NB4 (cell line): Measurements from ENCODE around the gene FBN1.

Experiments
- DNase-seq: peaks from one replicate; pipeline ENCODE4 v3.0.0; 2010; ENCODE audit warnings: low read depth
- H3K4me3 ChIP-seq: one replicate; pipeline ENCODE4 v1.5.1; 2011; ENCODE audit warnings: mild to moderate bottlenecking, low read depth, low read length, moderate library complexity
- CTCF ChIP-seq: IDR thresholded peaks from one replicate; pipeline ENCODE4 v1.5.1; 2012; ENCODE audit warnings: low read depth, low read length
- MAX ChIP-seq: IDR thresholded peaks from 2 replicates; pipeline ENCODE4 v1.6.1; 2011; ENCODE audit warnings: low read depth, low read length
- MYC ChIP-seq: IDR thresholded peaks from 2 replicates; pipeline ENCODE4 v1.6.1; 2011; ENCODE audit warnings: low read depth, low read length
- POLR2A ChIP-seq: IDR thresholded peaks from 2 replicates; pipeline ENCODE4 v1.6.1; 2011; ENCODE audit warnings: mild to moderate bottlenecking; ENCODE audit not compliant: insufficient read length; ENCODE audit errors: extremely low read depth

Gene FBN1

GRCh38 chr15:48564690-48565089, 80.8 kb downstream of the FBN1 start:
- no peak for DNase-seq
- TF ChIP-seq CTCF, result no peak
- TF ChIP-seq POLR2A, result no peak
- no peak for TF ChIP-seq MYC
- no peak for TF ChIP-seq MAX
- H3K4me3 ChIP-seq, result no peak overlapping the region

GRCh38 chr15:48563934-48564333, 81.6 kb downstream of the FBN1 start:
- DNase-seq, result no peak
- TF ChIP-seq POLR2A, result no peak
- TF ChIP-seq CTCF, result no peak
- no peak for TF ChIP-seq MYC
- no peak for TF ChIP-seq MAX
- no peak overlapping the region for H3K4me3 ChIP-seq

- no peak for DNase-seq
- no peak for TF ChIP-seq POLR2A
- no peak for TF ChIP-seq MAX
- TF ChIP-seq CTCF, result no peak
- no peak for TF ChIP-seq MYC
- no peak overlapping the region for H3K4me3 ChIP-seq
Observed at GRCh38 chr15:48560321-48561051, 85.0 kb downstream of the FBN1 start.

GRCh38 chr15:48559285-48559684, 86.2 kb downstream of the FBN1 start:
- no peak for TF ChIP-seq MAX
- TF ChIP-seq MYC, result no peak
- TF ChIP-seq CTCF, result no peak
- no peak for TF ChIP-seq POLR2A

GRCh38 chr15:48558226-48558625, 87.3 kb downstream of the FBN1 start:
- no peak overlapping the region for H3K4me3 ChIP-seq
- TF ChIP-seq MYC (no peak), POLR2A (no peak)
- DNase-seq, result no peak

More at GRCh38 chr15:48559285-48559684, 86.2 kb downstream of the FBN1 start:
- no peak for DNase-seq
- H3K4me3 ChIP-seq, result no peak overlapping the region

GRCh38 chr15:48557335-48557734, 88.2 kb downstream of the FBN1 start:
- no peak for DNase-seq
- no peak overlapping the region for H3K4me3 ChIP-seq
- no peak for TF ChIP-seq MAX
- TF ChIP-seq CTCF, result no peak
- TF ChIP-seq POLR2A, result no peak
- TF ChIP-seq MYC, result no peak
